GM18526 (cell line): ENCODE results near the gene RIC8B.
A peak's percentile ranks its signal among the peaks of the same experiment; 100 is the strongest.

ENCODE experiments used
- POLR2A ChIP-seq: IDR thresholded peaks from 3 replicates; pipeline ENCODE4 v1.6.1; 2011; ENCODE audit not compliant: insufficient read length; ENCODE audit errors: extremely low read depth

The RIC8B gene, protein sequence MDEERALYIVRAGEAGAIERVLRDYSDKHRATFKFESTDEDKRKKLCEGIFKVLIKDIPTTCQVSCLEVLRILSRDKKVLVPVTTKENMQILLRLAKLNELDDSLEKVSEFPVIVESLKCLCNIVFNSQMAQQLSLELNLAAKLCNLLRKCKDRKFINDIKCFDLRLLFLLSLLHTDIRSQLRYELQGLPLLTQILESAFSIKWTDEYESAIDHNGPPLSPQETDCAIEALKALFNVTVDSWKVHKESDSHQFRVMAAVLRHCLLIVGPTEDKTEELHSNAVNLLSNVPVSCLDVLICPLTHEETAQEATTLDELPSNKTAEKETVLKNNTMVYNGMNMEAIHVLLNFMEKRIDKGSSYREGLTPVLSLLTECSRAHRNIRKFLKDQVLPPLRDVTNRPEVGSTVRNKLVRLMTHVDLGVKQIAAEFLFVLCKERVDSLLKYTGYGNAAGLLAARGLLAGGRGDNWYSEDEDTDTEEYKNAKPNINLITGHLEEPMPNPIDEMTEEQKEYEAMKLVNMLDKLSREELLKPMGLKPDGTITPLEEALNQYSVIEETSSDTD

DNA sequence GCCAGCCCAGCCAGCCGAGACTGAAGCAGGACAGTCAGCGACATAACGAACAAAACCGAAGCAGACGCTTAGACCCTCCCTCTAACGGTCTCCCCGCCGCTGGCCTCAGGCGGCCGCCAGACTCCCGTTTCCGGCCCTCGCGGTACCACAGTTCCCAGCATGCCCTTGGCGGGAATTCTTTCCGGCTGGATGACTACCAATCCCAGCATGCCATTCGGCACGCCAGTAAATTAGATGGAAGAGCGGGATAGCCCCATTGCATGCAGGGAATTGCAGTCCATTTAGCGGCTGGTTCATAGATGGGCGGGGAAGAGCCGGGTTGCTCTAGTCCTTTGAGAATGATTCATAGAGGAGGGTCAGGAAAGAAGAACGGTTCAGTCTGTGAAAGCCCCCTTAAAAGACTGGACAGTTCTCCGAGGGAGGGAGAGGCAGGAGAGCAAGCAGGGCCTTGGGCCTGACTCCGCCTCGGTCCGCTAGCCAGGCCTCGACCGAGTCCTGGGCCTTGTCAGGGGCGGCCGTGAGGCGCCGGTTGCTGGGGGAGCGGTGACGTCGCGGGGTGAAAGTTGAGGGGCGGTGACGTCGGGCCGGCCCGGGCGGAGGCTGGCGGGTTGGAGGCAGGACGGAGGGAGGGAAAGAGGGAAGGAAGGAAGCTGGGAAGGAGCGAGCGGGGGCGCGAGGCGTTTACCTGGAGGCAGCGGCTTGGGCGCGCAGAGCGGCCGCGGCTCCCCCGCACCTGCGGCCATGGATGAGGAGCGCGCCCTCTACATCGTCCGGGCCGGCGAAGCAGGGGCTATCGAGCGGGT is at the start of gene RIC8B:
RIC8B (plus strand) TSS at position 678 of the 803 bp plus-strand sequence; CDS start at position 742, 64 bp downstream.
- peak; percentile 71 for TF ChIP-seq POLR2A

DNA sequence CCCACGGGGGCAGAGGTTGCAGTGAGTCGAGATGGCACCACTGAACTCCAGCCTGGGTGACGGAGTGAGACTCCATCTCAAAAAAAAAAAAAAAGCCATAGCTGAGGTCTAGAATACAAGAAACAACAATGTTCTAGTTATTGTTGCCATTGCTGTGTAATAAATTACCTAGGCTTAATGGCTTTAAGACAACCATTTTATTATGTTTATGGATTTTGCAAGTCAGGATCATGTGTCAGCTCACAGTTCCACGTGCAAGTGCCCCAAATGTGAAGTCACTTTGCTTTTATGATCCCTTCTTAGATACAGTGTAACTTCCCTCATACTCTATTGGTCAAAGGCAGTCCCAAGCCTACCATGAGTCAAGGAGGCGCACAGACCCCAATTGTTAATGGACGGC is 49.5 kb upstream of the RIC8B start:
- TF ChIP-seq POLR2A: no peak

DNA sequence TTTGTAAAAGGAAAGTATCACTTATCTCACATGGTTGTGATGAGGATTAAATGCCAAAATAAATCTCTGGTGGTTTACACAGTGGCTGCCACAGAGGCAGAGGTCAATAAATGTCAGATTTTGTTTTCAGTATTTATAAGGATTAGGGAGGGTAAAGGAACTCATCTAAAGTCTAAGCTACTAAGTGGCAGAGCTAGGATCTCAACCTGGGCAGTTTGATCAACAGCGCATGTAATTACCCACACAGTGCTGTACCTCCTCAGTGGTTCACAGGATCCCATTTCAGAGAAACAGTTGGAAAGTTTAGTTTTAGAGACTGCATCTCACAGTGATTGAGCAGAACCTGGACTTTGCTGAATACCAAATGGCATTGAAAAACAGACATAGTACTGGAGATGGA is 44.9 kb upstream of the RIC8B start:
- no peak for TF ChIP-seq POLR2A

DNA sequence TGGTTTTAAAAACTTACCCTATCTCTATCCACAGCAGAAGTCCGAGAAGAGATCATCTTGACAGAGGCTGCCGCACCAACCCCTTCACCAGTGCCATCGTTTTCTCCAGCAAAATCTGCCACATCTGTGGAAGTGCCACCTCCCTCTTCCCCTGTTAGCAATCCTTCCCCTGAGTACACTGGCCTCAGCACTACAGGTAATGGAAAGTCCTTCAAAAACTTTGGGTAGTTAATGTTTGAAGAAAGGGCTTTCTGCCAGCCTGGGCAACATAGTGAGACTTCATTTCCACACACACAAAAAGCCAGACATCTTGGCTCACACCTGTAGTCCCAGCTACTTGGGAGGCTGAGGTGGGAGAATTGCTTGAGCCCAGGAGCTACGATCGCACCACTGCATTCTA is 41.6 kb upstream of the RIC8B start:
- no peak for TF ChIP-seq POLR2A

DNA sequence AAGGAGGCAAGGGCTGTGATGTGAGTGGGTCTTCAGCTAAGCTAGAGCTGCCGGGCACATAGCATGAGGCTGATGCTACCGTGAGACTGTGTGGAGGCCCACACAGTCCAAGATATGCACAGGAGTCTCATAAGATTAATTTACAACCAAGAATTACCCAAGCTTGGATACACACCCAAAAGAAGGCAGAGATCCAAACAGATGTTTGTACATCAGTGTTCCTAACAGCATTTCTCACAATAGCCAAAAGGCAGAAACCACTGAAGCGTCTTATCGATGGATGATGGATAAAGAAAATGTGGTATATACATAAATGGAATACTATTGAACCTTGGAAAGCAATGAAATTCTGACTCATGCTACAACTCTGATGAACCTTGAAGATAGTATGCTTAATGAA is 40.8 kb upstream of the RIC8B start:
- no peak for TF ChIP-seq POLR2A

DNA sequence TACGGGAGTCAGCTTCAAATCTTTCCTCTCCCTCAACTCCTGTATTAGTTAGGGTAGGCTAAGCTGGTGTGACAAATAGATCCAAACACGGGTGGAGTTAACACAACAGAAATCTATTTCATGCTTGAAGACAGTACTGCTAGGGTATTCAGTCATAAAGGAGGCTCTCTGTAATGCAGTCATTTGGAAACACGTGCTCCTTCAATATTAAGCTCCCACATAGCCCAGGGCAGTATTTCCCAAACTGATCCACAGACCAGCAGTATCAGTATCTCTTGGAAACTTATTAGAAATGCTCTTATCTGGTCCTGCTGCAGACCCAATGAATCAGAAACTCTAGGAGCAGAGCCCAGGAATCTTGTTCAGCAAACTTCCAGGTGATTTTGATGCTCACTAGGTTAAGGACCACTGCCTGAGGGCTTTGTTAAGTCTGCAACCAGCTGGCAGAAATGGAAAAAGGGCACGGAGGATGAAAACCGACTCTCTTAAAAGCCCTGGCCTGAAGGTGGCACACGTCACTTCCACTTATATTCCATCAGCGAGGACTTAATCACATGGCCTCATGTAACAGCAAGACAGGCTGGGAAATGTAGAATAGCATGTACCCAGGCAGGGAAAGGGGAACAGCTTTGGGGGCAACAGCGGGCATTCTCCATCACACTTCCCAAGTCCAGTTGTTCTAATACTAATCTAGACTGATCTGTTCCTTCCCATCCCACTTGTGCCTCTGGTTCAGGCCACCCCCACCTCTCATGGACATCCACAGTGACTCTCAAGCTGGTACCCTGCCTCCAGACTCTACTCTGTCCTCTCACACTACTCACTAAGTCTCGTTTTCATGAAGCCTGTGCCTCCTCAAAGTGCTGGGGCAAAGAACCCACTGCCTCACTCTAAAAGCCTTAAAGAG is 38.2 kb upstream of the RIC8B start:
- no peak for TF ChIP-seq POLR2A

DNA sequence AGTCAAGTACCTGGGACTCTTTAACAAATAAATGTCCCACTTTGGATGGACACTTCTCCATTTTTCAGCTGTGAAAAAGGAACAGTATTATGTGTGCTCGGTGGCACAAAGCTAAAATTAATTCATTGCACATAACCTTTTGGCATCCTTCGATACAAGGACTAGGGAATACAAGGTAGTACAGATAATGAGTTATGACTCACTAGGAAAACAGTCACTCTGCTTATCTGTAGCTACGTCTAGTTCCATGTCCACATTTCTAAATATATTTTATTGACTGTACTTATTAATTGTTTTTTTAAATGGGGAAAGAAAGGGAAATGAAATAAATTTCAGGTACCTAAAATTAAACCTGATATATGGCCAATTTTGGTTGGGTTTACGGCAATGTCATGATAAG is 35.2 kb upstream of the RIC8B start:
- TF ChIP-seq POLR2A: no peak

DNA sequence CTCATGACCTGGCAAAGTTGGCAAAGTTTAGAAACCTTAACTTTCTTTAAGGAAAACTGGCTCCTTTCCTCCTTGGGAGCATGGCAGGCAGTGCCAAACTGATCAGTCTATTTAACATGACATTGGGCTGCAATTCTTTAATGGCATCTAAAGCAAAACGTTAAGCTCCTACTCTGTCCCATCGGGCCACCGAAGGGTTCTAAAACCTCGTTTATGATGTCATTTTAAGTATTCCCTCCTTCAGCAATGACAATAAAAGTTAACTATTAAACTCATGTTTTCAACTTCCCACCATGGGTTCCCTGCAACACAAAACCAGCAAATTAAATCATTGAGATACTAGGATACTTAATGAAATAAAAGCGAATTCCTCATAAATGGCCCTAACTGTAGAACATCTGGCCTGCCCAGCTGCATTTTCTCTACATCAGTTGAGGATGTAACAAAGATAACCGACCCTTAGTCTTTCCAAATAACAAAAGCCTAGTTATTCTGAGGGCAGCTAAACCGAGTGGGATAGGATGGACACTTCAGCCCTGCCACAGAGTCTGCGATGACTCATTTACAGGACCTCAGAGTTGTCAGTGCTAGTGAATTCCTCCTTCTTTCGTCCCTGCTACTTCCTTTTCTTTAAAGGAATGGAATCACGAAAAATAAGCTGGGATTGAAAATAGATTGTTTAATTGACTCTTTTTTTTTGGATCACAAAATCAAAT is 34.5 kb upstream of the RIC8B start:
- TF ChIP-seq POLR2A: no peak

DNA sequence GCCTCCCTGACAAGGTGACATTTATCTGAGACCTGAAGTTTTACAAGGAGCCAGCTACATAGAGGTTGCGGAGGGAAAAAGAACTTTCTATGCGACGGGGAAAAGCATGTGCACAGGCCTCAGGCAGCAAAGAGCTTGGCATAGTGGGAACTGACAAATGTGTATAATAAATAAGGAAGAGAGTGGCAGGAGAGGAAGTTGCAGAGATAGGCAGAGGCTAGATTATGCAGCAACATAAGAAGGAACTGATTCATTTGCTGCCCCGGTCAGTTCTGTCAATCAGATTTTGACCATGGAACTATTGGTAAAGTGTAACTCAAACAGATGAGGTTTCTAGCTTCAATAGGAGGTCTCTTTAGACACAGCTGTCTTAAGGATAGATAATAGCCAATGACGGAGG is 33.7 kb upstream of the RIC8B start:
- no peak for TF ChIP-seq POLR2A

DNA sequence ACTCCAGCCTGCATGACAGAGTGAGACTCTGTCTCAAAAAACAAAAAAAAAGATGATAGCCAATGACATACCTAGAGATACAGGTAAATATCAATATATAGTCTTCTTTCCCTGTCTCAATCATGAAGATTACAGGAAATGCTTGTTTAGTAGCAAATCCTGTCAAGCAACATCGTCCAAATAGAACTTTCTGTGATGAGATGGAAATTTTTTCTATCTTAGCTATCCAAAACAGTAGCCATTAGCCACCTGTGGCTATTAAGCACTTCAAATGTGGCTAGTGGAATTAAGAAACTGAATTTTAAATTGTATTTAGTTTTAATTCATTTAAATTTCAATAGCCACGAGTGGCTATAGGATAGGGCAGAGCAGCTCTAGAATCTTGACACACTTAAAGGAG is 33.2 kb upstream of the RIC8B start:
- TF ChIP-seq POLR2A: no peak

DNA sequence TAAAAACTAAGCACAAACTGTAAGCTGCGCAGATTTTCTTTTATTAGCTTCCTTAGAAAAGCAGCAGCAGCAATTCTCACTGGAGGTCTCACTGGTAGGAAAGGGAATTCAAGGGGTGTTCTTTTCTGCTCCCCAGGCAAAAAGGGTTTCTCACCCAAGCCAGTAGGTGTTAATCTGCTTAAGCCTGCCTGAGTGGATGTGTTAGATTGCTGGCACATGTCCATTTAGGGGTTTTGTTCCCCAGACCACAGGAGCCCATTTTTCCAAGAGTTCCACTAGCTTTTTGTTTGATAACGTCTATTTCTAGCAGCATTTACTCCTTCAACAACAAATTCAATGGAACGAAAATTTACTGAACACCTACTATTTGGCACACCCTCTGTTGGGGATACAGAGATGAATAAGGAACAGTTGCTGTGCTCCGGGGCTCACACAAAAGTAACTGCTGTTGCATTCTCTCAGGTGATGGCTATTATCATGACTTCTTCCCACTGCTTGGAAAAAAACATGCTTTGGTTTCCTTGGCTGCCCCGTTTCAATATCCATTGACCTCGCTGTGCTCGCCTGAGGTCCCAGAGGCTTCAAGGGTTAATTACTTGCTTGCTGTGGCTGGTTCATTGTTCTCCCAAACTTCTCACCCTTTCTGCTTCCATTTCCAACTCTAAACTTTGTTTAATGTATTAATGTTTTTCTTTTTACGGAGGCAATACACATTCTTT is 31.1 kb upstream of the RIC8B start:
- TF ChIP-seq POLR2A: no peak

DNA sequence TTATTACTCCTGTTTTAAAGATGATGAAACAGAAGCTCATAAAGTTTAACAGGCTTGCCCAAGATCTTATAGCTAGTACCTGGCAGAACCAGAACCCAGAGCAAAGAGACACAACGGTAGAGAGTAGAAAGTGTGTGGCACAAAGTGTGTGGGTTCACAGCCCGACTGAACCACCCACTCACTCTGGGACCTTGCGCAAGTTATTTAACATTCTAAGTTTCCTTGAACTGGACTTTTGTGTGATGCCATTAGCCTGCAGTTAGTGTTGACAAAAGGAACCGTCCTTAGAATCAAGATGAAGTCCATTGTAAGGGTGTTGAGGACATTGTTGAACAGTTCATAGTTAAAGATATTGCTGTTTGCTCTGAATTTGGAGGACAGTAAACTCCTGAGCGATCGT is 29.9 kb upstream of the RIC8B start:
- TF ChIP-seq POLR2A: no peak

DNA sequence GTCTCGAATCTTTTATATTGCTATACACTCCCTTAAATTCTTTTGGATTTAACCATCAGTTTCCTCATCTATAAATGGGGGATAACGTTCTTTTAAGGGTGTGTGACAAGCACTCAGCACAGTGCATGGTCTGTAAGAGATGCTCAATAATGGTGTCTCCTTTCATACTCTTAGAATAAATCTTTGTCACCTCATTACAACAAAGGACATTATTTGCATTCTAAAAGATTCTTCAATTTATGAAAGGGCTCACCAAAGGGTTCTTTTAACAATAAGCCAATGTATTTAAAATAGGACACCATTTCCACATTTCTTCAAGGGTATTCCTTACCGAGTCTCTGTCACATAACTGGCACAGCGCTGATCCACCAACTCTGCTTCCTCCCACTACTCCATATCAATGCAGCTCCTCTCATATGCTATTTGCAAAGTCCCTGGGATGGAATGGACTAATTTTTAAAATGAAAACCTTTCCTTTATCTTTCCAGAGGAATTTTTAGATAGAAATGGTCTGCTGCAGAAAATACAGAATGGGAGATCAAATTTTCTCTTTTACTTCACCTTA is 29.2 kb upstream of the RIC8B start:
- no peak for TF ChIP-seq POLR2A
